ENCODE results near the gene AKT3. TPM values are rescaled to one million over a fixed set of nuclear protein-coding genes. Genes with fewer than 3 reads are reported as not detected.

AKT3 gene
- total RNA-seq, 2 experiments from 2014 or later, result 80.4 to 88.5 TPM

- Histone ChIP-seq H3K27ac (ENCODE audit: low read depth in 1 of 2, low read length in 2 of 2) (no peak overlapping the region), H3K36me3 (ENCODE audit: insufficient read depth, low read length) (no peaks in the 10 kb centered on the region), H3K4me3 (ENCODE audit: low read length) (no peak overlapping the region), H3K9me3 (ENCODE audit: control insufficient read depth in 1 of 2, insufficient read depth in 1 of 2, low read length in 2 of 2) (no peaks in the 10 kb centered on the region), H3K4me1 (ENCODE audit: insufficient read depth, low read length) (no peaks in the 10 kb centered on the region), H3K27me3 (ENCODE audit: control insufficient read depth in 1 of 2, insufficient read depth in 2 of 2, low read length in 2 of 2) (no peaks in the 10 kb centered on the region)
- Mint-ChIP-seq H3K9me3 (no peaks in the 10 kb centered on the region), H3K27me3 (no peaks in the 10 kb centered on the region), H3K4me3 (no peak overlapping the region), H3K27ac (peak overlapping the region; percentile 73), H3K4me1 (ENCODE audit: low read depth) (peaks cover 4% of the 10 kb centered on the region), H3K36me3 (ENCODE audit: low read depth) (peaks cover 10% of the 10 kb centered on the region)
- ATAC-seq (ENCODE audit: poor library complexity) (peak; percentile 56), DNase-seq (peak in 3 of 14 experiments; percentile 5 to 49 (median 28))
- CTCF ChIA-PET, result no interaction called here
- TF ChIP-seq CTCF (IDR thresholded peaks at IDR 0.05), result no peak
- POLR2A ChIA-PET, result no interaction called here
- intact Hi-C loops (cut with DNase I, micrococcal nuclease), result no loop called here
These were observed 402.7 kb downstream of the AKT3 start for GRCh38 chr1:243447347-243447746.

GRCh38 chr1:243443557-243443956 is 406.5 kb downstream of the AKT3 start:
- H3K9me3 ChIP-seq (ENCODE audit: control insufficient read depth in 1 of 2, insufficient read depth in 1 of 2, low read length in 2 of 2), result no peaks in the 10 kb centered on the region
- ATAC-seq (ENCODE audit: poor library complexity), result no peak
- no peaks in the 10 kb centered on the region for H3K4me1 ChIP-seq (ENCODE audit: insufficient read depth, low read length)
- no peak overlapping the region for H3K27ac ChIP-seq (ENCODE audit: low read depth in 1 of 2, low read length in 2 of 2)
- no peak for DNase-seq
- intact Hi-C loops (cut with DNase I, micrococcal nuclease), result no loop called here
- H3K27me3 ChIP-seq (ENCODE audit: control insufficient read depth in 1 of 2, insufficient read depth in 2 of 2, low read length in 2 of 2), result no peaks in the 10 kb centered on the region
- ChIA-PET CTCF (no interaction called here), POLR2A (no interaction called here)
- H3K36me3 ChIP-seq (ENCODE audit: insufficient read depth, low read length), result no peaks in the 10 kb centered on the region
- TF ChIP-seq CTCF (IDR thresholded peaks at IDR 0.05), result no peak
- Mint-ChIP-seq H3K9me3 (no peaks in the 10 kb centered on the region), H3K4me1 (ENCODE audit: low read depth) (peaks cover 4% of the 10 kb centered on the region), H3K4me3 (no peak overlapping the region), H3K36me3 (ENCODE audit: low read depth) (peaks cover 4% of the 10 kb centered on the region), H3K27me3 (no peaks in the 10 kb centered on the region), H3K27ac (no peak overlapping the region)
- H3K4me3 ChIP-seq (ENCODE audit: low read length), result no peak overlapping the region

- ChIA-PET POLR2A (no interaction called here), CTCF (no interaction called here)
- Histone ChIP-seq H3K4me3 (ENCODE audit: low read length) (no peak overlapping the region), H3K9me3 (ENCODE audit: control insufficient read depth in 1 of 2, insufficient read depth in 1 of 2, low read length in 2 of 2) (no peaks in the 10 kb centered on the region), H3K4me1 (ENCODE audit: insufficient read depth, low read length) (no peaks in the 10 kb centered on the region), H3K27ac (ENCODE audit: low read depth in 1 of 2, low read length in 2 of 2) (no peak overlapping the region), H3K27me3 (ENCODE audit: control insufficient read depth in 1 of 2, insufficient read depth in 2 of 2, low read length in 2 of 2) (no peaks in the 10 kb centered on the region), H3K36me3 (ENCODE audit: insufficient read depth, low read length) (no peaks in the 10 kb centered on the region)
- Mint-ChIP-seq H3K27ac (no peak overlapping the region), H3K36me3 (ENCODE audit: low read depth) (peaks cover 8% of the 10 kb centered on the region), H3K4me3 (no peak overlapping the region), H3K9me3 (no peaks in the 10 kb centered on the region), H3K4me1 (ENCODE audit: low read depth) (no peaks in the 10 kb centered on the region), H3K27me3 (no peaks in the 10 kb centered on the region)
- intact Hi-C loops (cut with DNase I, micrococcal nuclease), result no loop called here
- DNase-seq, result no peak
- no peak for ATAC-seq (ENCODE audit: poor library complexity)
- no peak for TF ChIP-seq CTCF (IDR thresholded peaks at IDR 0.05)
These were observed 408.4 kb downstream of the AKT3 start for GRCh38 chr1:243441601-243442000.
